ENCODE data around the gene IGFBP6.
A peak's percentile ranks its signal among the peaks of the same experiment; 100 is the strongest.

Gene IGFBP6

DNA sequence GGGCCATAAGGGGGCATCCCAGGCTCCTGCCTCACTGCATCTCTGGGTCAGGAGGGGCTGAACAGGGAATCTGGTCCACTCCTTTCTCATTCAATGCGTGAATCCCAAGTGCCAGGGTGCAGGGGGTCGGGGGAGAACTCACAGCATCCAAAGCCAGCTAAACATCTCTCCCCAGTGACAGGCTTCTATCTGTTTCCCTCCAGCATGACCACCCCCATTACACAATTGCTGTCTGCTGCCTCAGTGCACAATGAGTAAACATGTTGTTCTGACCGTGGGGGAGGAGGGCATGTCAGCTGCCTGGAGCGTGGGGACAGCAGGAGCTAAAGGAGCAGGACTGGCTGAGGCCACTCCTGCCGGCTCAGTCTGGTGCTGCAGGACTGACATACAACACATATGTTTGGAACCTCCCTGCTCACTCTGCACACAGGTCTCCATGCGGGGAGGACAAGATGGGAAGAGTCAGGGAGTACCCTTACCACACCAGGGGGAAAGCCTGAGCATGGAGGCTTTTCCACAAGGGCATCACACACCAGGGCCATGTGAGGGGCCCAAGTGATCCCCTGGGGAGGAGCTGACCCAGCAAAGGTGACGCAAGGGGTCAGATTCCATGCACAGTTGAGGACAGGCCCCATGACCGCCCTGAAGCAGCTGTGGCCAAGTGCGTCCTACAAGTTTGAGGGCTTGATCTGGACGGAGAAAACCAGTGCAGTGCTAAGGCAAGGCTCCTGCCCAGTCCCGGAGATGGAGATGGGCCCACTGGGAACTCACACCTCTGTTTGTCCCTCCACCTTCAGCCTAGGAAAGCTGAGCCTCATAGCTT, 46.2 kb upstream of the IGFBP6 start:
- H3K4me3 ChIP-seq (replicated peaks; ENCODE audit: low read depth, low read length), result peak overlapping the region; percentile 57
- no peak for DNase-seq (ENCODE audit: extremely low read depth, low read depth)
- TF ChIP-seq, protein P1, sequence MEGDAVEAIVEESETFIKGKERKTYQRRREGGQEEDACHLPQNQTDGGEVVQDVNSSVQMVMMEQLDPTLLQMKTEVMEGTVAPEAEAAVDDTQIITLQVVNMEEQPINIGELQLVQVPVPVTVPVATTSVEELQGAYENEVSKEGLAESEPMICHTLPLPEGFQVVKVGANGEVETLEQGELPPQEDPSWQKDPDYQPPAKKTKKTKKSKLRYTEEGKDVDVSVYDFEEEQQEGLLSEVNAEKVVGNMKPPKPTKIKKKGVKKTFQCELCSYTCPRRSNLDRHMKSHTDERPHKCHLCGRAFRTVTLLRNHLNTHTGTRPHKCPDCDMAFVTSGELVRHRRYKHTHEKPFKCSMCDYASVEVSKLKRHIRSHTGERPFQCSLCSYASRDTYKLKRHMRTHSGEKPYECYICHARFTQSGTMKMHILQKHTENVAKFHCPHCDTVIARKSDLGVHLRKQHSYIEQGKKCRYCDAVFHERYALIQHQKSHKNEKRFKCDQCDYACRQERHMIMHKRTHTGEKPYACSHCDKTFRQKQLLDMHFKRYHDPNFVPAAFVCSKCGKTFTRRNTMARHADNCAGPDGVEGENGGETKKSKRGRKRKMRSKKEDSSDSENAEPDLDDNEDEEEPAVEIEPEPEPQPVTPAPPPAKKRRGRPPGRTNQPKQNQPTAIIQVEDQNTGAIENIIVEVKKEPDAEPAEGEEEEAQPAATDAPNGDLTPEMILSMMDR (IDR thresholded peaks at IDR 0.05; ENCODE audit: low read depth, low read length, missing control alignments), result no peak

DNA sequence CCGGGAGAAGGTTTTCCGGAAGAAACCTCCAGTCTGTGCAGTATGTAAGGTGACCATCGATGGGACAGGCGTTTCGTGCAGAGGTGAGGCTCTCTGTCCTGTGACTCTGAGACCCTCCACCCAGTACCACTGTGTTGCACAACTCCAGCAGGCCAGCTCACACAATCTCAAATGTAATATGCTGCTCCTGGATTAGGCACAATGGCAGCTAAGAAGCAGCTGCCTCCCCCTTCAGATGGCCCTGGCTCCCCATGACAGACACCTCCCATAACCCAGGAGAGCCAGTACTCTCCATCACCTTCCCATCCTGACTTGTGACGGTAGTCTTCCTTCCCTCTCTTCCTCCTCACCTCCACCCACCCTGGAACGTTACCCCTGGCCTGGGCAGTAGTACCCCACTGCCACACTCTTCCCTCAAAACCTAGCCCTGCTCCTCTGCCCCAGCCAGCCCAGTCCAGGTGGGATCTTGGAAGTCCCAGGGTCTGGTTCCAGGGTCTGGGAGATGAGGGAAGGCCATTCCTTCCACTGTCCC, 45.5 kb upstream of the IGFBP6 start:
- no peak for DNase-seq (ENCODE audit: extremely low read depth, low read depth)
- peak overlapping the region; percentile 57 for H3K4me3 ChIP-seq (replicated peaks; ENCODE audit: low read depth, low read length)
- TF ChIP-seq, protein P1 (IDR thresholded peaks at IDR 0.05; ENCODE audit: low read depth, low read length, missing control alignments), result no peak

DNA sequence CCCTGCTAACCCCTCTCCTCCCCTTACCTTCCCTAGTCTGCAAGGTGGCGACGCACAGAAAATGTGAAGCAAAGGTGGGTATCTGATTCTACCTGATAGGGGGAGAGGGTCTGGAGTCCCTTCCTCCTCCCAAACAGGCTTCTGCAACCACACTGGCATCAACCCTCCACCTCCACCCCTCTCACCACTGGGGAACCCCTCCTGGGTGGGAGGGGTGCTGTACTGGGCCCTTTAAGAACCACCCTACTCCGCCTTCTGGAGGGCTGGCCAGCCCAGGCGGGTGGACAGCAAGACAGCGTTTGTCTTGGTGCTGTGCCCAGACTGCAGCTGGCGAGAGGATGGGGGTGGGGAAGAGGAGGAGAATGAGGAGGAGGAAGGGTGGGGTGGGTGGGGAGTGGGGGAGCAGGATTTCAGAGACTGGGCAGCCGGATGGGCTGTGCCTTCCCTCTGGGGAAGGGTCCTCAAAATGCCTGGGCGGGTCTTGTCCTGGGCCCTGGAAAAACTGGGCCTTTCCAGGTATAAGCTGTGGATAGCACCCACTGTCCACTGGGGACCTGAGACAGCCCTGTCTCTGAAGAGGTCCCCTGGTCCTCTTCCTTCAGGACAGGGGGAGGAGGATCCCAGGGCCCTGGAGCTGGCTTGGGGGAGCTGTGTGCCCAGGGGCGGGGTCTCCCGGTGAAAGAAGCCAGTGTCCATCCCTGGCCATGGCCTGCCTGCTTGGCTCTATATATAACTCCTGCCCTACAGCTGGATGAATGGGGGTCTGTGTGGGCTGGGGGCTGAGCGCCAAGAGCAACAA, 44.8 kb upstream of the IGFBP6 start:
- DNase-seq (ENCODE audit: extremely low read depth, low read depth), result no peak
- H3K4me3 ChIP-seq (replicated peaks; ENCODE audit: low read depth, low read length), result no peak overlapping the region; the same call in 1 of the 2 replicates
- TF ChIP-seq, protein P1 (IDR thresholded peaks at IDR 0.05; ENCODE audit: low read depth, low read length, missing control alignments), result no peak

DNA sequence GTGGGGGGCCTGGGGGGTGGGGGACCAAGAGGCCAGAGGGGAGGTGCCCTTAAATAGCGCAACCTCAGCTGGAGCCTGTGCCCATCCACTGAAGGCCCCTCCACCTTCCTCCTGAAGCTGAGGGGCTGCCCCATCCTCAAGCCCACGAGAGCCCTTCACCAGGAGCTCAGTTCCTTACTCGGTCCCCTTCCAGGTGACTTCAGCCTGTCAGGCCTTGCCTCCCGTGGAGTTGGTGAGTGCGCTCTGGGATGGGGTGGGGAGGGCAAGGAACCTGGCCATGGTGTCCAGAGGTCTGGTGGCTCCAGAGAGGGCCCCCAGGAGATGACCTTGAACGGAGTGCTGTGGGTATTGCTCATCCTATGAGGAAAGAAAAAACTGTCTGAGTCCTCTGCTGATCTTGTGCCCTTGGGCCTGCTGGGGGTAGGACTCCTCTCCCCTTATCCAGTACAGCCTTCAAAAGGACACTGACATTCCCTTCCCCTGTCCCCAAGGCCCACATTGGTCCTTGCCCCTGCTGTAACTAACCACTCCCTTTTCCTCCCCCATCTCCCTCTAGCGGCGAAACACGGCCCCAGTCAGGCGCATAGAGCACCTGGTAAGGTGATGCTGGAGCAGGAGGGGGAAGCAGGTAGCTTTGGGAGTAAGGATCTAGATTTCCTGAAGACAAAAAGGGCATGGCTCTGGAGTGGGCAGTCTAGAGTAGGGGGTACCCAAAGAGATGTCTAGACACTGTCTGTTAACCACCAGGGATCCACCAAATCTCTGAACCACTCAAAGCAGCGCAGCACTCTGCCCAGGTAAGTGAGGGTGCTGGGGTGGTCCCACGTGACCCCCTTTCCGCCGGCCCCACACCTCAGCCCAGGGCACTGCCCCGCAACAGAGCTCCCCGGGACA, 44.0 kb upstream of the IGFBP6 start:
- peak overlapping the region; percentile 56 for H3K4me3 ChIP-seq (replicated peaks; ENCODE audit: low read depth, low read length)
- TF ChIP-seq, protein P1 (IDR thresholded peaks at IDR 0.05; ENCODE audit: low read depth, low read length, missing control alignments), result peak; percentile 73
- DNase-seq (ENCODE audit: extremely low read depth, low read depth), result no peak

DNA sequence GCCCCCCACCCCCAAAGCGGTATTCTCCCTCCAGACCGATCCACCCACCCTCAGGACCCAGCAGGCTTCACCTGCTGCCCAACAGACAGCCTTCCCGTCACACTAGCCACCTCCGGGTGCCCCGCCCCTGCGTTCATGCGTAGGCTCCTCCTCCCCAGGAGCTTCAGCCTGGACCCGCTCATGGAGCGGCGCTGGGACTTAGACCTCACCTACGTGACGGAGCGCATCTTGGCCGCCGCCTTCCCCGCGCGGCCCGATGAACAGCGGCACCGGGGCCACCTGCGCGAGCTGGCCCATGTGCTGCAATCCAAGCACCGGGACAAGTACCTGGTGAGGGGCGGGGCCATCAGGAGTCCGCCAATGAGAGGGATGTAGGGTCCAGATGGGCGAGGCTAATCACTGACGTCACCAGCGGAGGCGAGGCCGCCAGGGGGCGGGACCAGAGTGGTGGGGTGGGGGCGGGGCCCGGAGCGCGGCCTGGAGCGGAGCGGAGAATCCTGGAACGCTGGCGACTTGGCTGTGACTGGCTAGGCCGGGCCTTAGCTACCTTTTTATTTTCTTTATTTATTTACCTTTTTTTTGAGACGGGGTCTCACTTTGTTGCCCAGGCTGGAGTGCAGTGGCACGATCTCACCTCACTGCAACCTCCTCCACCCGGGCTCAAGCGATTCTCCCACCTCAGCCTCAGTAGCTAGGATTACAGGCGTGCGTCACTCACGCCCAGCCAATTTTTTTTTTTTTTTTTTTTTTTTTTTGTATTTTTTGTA, 43.2 kb upstream of the IGFBP6 start:
- peak overlapping the region; percentile 56 for H3K4me3 ChIP-seq (replicated peaks; ENCODE audit: low read depth, low read length)
- TF ChIP-seq, protein P1 (IDR thresholded peaks at IDR 0.05; ENCODE audit: low read depth, low read length, missing control alignments), result no peak
- no peak for DNase-seq (ENCODE audit: extremely low read depth, low read depth)

Data from HFF-Myc (cell line).